ENCODE measurements around the gene SLC24A4. TPM values are rescaled to one million over a fixed set of nuclear protein-coding genes. Genes with fewer than 3 reads are reported as not detected.
A peak's percentile ranks its signal among the peaks of the same experiment; 100 is the strongest.

The SLC24A4 gene
- total and polyA plus RNA-seq, 5 experiments from 2014 or later, result 0.05 TPM; not detected in 4

DNA sequence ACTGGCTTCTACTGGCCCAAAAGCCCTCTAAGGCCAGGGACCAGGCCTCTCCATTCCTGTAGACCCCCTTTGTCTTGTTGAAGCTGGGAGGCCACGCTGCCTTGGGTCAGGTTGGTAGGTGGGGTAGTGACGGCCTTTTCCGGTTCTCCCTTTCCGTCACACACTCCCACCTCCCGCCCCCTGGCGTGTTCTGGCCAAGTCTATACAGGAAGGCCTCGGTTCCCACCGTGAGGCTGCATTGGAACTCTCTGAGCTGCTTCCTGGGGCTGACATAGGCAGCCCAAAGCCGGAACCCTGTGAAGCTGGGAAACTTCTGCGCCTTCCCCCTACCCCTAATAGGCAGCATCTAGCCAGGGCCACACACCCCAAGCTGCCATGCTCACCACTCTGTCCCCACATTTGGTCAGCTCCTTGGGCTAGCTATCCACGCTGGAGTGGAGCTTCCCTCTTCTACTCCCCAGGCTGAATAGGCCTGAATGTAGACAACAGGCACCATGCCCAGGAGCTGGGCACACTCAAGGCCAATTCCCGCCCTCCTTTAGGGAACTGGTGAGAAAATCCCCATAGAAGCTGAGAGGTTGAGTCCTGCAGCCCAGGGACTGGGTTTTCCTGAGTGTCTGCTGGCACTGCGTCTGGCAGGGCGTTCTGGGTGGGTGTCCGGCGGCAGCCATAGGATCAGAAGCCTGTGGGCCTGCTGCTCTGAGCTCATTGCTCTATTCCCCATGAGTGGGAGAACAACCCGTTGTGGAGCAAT, 226.3 kb downstream of the SLC24A4 start:
- Mint-ChIP-seq H3K36me3 (no peaks in the 10 kb centered on the region), H3K27ac (peak overlapping the region in 5 of 10 donors; percentile 18 to 85 (median 60)), H3K27me3 (no peaks in the 10 kb centered on the region), H3K4me1 (peaks cover 19 to 73% (median 57%) of the 10 kb centered on the region in 4 donors), H3K9me3 (no peaks in the 10 kb centered on the region), H3K4me3 (no peak overlapping the region)
- POLR2A ChIA-PET, result interaction anchor here (0.6 to 1.9 kb wide), 8 partner anchors 11 to 103 kb away, joined by 3 to 12 read pairs (median 4); no protein-coding TSS in a partner anchor
- DNase-seq (no peak), ATAC-seq (no peak)

DNA sequence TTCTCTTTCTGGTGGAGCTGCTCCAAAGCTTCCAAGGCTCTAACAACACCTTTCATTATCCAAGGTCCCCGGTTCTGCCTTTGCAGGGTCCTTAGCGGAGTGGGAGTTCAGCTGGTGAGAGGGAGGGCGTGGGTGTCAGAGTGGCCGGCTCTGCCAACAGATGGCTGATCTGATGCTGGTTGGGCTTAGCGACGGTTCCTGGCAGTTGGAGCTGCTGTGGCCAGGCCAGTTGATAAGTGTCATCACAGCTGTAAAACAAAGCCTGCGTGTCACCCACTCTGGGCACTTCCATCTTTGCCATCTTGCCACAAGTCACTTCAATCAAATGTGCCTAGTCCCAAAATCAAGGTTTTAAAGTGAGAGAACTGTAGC, 226.9 kb downstream of the SLC24A4 start:
- Mint-ChIP-seq H3K36me3 (no peaks in the 10 kb centered on the region), H3K27ac (peak overlapping the region in 7 of 10 donors; percentile 18 to 85 (median 66)), H3K4me1 (peaks cover 18 to 68% (median 55%) of the 10 kb centered on the region in 4 donors), H3K9me3 (no peaks in the 10 kb centered on the region), H3K4me3 (no peak overlapping the region), H3K27me3 (no peaks in the 10 kb centered on the region)
- POLR2A ChIA-PET, result interaction anchor here (0.9 to 1.9 kb wide), 7 partner anchors 10 to 103 kb away, joined by 3 to 12 read pairs (median 4); no protein-coding TSS in a partner anchor
- DNase-seq (no peak), ATAC-seq (no peak)

Other genes with a start within 250 kb of the SLC24A4 start
- gene ATXN3, start 216.6 kb upstream of the SLC24A4 start, total RNA-seq, result 10 to 100 TPM; 54.9 to 59.3 TPM
- gene ATXN3, start 216.6 kb upstream of the SLC24A4 start, polyA plus RNA-seq, result 10 to 100 TPM; 11.3 to 15.5 (median 14.3) TPM
- gene NDUFB1, start 201.5 kb upstream of the SLC24A4 start, total RNA-seq, result 100 to 1,000 TPM in 1 of 2 experiments, 10 to 100 TPM in 1; 91.1 to 104 TPM
- 100 to 1,000 TPM; 331 to 412 (median 399) TPM for gene NDUFB1, start 201.5 kb upstream of the SLC24A4 start, polyA plus RNA-seq
- gene CPSF2, start 201.2 kb upstream of the SLC24A4 start, total RNA-seq, result 10 to 100 TPM; 69.4 to 74.4 TPM
- 10 to 100 TPM; 28.3 to 30.7 (median 29.5) TPM for gene CPSF2, start 201.2 kb upstream of the SLC24A4 start, polyA plus RNA-seq
- 100 to 1,000 TPM; 137 to 146 TPM for gene RIN3, start 190.6 kb downstream of the SLC24A4 start, total RNA-seq
- 10 to 100 TPM; 16.8 to 45.8 (median 30.0) TPM for gene RIN3, start 190.6 kb downstream of the SLC24A4 start, polyA plus RNA-seq

Data from naive thymus-derived CD8-positive, alpha-beta T cell (primary cell).